GM15510 (cell line): ENCODE data around the gene ANO1.

Experiments
- POLR2A ChIP-seq: IDR thresholded peaks from 3 replicates; pipeline ENCODE4 v1.6.1; 2011; ENCODE audit warnings: borderline replicate concordance; ENCODE audit not compliant: insufficient read length; ENCODE audit errors: extremely low read depth

The ANO1 gene

GRCh38 chr11:70210530-70210929, 132.4 kb downstream of the ANO1 start:
- TF ChIP-seq POLR2A = no peak

GRCh38 chr11:70212227-70212811, 134.2 kb downstream of the ANO1 start:
- TF ChIP-seq POLR2A = no peak

GRCh38 chr11:70220136-70220535, 142.0 kb downstream of the ANO1 start:
- no peak for TF ChIP-seq POLR2A

GRCh38 chr11:70220920-70221319, 142.8 kb downstream of the ANO1 start:
- TF ChIP-seq POLR2A = no peak

- no peak for TF ChIP-seq POLR2A
These were observed 147.6 kb downstream of the ANO1 start for GRCh38 chr11:70225681-70226177.

GRCh38 chr11:70226183-70226582, 148.1 kb downstream of the ANO1 start:
- TF ChIP-seq POLR2A = no peak

- TF ChIP-seq POLR2A = no peak
These were observed 148.8 kb downstream of the ANO1 start for GRCh38 chr11:70226967-70227366.

- TF ChIP-seq POLR2A = no peak
These were observed 151.6 kb downstream of the ANO1 start for GRCh38 chr11:70229737-70230136.

- no peak for TF ChIP-seq POLR2A
These were observed 152.2 kb downstream of the ANO1 start for GRCh38 chr11:70230151-70230839.

GRCh38 chr11:70230840-70231710, 153.0 kb downstream of the ANO1 start:
- TF ChIP-seq POLR2A = no peak

GRCh38 chr11:70233034-70233433, 154.9 kb downstream of the ANO1 start:
- TF ChIP-seq POLR2A = no peak

GRCh38 chr11:70233511-70233934, 155.4 kb downstream of the ANO1 start:
- no peak for TF ChIP-seq POLR2A

GRCh38 chr11:70233962-70234361, 155.8 kb downstream of the ANO1 start:
- TF ChIP-seq POLR2A = no peak
